ENCODE measurements around the gene BPIFB6.

DNA sequence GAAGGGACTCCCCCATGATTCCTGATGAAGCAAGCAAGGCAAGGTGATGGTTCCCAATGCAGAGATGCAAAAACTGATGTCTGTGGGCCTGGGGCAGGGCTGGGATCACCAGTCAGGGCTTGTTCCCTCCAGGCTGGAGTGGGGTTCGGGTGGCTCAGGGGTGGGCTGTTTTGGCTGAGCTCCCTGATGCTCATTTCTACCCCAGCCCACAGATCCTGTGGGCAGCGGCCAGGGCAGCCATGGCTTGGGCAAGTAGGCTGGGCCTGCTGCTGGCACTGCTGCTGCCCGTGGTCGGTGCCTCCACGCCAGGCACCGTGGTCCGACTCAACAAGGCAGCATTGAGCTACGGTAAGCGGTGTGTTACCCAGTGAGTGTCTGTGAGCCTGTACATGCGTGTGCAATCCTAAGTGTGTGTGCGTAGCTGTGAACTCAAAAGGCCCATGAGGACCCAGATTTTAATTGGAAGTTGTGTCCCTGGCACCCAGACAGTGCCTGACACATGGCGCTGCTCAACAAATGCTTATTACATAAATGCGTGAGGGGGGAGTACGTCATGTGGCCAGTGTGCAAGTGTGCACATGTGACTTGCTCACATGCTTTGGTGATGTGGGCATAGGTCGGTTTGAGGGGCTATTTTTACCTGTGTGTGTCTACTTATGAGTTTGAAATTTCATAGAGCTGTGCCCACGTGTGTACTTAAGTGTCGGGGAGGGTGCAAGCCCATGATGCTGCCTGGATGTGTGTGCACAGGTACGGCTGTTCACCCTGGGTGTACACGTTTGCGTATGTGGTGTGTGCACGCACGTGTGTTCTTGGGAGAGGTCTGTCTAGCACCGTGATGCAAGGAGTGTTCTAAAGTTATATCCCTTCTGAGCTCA is 22.9 kb upstream of the BPIFB6 start:
- TF ChIP-seq POLR2A (IDR thresholded peaks at IDR 0.05), result no peak
- TF ChIP-seq, protein P1, sequence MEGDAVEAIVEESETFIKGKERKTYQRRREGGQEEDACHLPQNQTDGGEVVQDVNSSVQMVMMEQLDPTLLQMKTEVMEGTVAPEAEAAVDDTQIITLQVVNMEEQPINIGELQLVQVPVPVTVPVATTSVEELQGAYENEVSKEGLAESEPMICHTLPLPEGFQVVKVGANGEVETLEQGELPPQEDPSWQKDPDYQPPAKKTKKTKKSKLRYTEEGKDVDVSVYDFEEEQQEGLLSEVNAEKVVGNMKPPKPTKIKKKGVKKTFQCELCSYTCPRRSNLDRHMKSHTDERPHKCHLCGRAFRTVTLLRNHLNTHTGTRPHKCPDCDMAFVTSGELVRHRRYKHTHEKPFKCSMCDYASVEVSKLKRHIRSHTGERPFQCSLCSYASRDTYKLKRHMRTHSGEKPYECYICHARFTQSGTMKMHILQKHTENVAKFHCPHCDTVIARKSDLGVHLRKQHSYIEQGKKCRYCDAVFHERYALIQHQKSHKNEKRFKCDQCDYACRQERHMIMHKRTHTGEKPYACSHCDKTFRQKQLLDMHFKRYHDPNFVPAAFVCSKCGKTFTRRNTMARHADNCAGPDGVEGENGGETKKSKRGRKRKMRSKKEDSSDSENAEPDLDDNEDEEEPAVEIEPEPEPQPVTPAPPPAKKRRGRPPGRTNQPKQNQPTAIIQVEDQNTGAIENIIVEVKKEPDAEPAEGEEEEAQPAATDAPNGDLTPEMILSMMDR (IDR thresholded peaks at IDR 0.05), result no peak

Data from esophagus squamous epithelium (tissue), 4 donors.